NT2/D1 (cell line): ENCODE measurements around the gene SNAPC3.

Source experiments
- YY1 ChIP-seq: IDR thresholded peaks from 2 replicates; pipeline ENCODE4 v1.6.1; 2011; ENCODE audit not compliant: insufficient read length, insufficient read depth
- ZNF274 ChIP-seq: IDR thresholded peaks from 2 replicates; pipeline ENCODE4 v1.6.1; 2011; ENCODE audit warnings: mild to moderate bottlenecking, low read depth, low read length

DNA sequence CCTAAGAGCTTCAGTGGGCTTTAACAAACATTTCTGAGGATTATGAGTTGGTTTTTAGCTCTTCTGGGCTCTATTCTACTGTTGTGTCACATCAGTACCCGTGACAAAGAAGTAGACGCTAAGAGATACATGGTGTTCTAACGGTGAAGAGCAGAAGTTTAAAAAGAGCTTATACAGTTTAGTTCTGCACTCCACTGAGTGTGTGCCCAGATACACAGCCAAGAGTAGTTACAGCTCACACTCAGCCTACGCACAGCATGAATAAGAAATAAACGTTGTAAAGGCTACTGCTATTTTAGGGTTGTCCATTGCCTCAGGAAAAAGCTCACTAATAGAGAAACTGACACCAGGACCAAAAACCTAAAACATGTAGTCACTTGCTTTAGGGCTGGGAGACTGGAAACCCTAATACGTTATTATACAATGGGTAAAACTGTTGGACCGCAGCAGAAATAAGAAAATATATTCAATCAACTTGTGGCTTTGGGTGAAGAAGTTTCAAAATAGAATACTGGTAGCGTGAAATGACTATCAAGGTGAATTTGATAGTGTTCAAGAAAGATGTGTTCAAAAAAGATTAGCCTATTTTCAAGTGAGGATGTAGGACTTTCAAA lies 53.4 kb downstream of the SNAPC3 start:
- no peak for TF ChIP-seq YY1
- TF ChIP-seq ZNF274, result no peak
